ENCODE results near the gene FHL2.
A peak's percentile ranks its signal among the peaks of the same experiment; 100 is the strongest.

FHL2 gene

GRCh38 chr2:105377871-105378270 lies 21.0 kb downstream of the FHL2 start:
- no peak for DNase-seq

GRCh38 chr2:105376789-105377240 lies 22.0 kb downstream of the FHL2 start:
- DNase-seq, result no peak

- DNase-seq, result no peak
These were observed 22.8 kb downstream of the FHL2 start for GRCh38 chr2:105376010-105376409.

GRCh38 chr2:105375001-105375561 lies 23.8 kb downstream of the FHL2 start:
- DNase-seq, result no peak

GRCh38 chr2:105373895-105374401 lies 24.9 kb downstream of the FHL2 start:
- DNase-seq, result no peak

GRCh38 chr2:105373344-105373781 lies 25.5 kb downstream of the FHL2 start:
- DNase-seq, result no peak

- DNase-seq, result no peak
These were observed 27.0 kb downstream of the FHL2 start for GRCh38 chr2:105371810-105372209.

DNA sequence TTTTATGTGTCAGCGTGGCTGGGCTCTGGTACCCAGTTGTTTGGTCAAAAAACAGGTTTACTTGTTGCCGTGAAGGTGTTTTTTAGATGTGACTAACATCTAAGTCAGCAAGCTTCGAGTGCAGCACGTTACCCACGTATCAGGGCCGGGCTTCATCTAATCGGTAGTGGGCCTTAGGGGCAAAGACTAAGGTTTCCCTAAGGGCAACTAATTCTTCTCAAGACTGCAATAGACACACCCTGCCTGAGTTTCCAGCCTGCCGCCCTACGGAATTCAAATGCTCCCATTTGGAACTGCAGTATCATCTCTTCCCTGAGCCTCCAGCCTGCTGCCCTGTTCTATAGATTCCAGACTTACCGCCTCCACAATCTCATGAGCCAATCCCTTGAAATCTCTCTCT lies 27.7 kb downstream of the FHL2 start:
- no peak for DNase-seq

- DNase-seq, result peak; percentile 85
These were observed 28.8 kb downstream of the FHL2 start for GRCh38 chr2:105369777-105370690.

DNA sequence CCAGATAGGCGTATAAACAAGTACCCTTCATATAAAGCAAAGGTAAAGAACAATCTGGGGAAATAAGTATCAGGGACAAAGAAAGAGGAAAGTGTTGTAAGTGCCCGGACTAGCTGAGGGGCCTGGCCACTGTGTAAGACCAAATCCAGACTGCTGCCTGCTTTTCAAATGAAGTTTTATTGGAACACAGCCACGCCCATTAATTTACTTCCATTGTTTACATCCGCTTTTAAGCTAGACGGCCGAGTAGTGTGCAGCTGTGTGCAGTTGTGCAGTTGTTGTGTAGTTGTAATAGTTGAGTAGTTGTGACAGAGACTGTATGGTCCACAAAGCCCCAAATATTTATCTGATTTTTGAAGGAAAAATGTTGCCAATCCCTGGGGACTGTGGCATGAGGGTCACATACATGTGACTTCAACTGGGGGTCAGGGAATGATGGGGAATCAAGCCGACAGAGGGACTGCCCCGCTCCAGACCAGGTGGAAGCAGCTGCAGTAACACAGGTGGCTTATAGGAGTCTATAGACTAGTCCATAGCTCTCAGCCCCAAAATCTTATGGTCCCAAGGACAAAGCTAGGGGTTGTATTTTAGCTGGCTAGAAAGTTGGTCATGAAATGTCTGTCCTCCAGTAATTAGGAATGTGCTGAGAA lies 30.0 kb downstream of the FHL2 start:
- no peak for DNase-seq

- no peak for DNase-seq
These were observed 33.6 kb downstream of the FHL2 start for GRCh38 chr2:105365206-105365605.

DNA sequence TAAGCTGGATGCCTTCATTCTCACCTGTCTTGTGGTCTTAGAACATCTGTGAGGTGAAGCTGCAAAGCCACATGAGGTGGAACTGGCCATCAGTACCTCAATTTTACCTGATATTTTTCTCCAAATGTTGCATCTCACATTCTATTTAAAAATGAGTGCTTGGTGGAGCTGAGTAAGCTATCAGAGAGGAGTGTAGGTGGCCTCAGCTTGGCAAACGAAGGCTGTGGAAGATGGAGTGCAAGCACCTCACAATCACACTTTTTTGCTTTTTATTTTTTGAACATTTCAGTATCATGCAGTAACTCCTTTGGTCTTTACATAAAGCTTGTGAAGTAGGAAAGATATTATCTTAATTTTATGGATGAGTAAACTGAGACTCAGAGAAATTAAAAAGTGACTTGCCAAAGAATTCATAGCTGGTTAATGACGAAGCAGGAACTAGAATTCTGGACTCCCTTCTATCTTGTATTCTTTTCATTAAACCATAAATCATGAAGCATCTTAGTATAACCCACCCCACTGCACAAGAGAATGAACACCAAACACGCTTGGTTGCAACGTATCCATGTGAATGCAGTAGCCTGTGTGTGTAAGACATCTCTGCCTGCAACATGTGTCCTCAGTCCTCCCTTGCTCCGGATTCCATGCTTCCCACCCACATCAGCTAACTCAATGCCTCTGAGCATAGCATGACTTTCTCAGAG lies 34.3 kb downstream of the FHL2 start:
- no peak for DNase-seq

DNA sequence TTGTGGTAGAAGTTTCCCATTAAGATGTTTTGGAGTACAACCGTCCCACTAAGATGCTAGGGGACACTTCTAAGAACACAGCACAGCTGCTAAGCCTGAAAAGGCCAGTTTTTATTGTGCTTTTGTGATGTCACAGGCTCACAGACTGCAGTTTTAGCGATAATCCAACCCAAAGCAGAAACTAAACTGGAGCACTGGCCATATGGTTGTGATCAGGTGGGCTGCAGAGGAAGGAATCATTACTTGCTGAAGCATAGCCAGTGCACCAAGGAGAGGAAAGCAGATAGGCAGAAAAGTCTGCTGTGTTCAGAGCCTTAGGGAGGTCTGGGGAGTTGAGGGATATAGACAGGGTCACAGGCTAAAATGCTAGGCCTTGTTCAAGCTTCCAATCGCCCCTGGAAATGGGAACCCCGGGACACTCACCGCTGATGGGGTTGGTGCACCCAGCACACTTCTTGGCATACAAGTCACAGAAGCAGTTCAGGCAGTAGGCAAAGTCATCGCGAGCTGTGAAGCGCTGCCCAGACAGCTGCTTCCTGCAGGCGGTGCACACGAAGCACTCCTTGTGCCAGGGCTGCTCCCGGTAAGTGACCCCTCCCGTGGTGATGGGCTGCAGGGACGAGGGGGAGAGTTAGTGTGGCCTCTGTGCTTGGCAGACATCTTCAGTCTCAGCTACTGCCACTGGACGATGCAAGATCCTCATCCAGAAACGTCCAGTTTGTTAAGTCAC lies 35.8 kb downstream of the FHL2 start:
- DNase-seq, result no peak

DNA sequence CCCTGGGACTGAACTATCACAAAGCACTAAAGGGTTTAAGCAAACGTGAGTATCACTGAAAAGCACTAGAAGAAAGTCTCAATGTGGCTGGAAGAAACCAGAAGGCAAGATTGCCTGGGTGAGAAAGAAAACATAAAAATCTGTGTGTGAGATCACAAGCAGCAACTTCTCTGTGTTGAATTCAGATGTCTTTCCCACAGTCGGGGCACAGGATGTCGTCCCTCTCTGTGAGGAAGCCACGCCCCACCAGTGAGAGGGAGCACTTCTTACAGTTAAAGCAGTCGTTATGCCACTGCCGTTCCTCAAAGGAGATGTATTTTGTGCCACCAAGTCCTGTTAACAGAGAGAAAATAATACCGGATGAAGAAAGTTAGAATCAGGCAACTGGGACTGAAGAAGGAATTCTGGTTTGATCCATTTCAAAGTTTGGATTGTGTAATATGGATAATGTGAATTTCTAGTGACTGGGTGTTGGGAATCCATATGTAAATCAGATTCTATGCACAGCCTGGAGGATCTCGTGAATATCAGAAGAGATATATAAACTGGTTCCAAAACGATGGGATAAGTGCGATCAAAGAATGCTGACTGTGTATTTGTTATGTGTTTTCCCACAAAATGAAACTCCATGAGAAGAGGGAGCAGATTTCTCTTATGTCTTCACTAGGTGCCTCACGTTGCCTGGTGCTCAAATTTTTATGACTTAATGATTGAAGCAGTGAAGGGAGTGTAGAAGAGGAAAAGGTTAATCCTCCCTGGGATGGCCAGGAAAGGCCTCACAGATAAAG lies 37.6 kb downstream of the FHL2 start:
- no peak for DNase-seq

GRCh38 chr2:105358593-105358992 lies 40.3 kb downstream of the FHL2 start:
- DNase-seq, result no peak

GRCh38 chr2:105357122-105357521 lies 41.7 kb downstream of the FHL2 start:
- no peak for DNase-seq

DNA sequence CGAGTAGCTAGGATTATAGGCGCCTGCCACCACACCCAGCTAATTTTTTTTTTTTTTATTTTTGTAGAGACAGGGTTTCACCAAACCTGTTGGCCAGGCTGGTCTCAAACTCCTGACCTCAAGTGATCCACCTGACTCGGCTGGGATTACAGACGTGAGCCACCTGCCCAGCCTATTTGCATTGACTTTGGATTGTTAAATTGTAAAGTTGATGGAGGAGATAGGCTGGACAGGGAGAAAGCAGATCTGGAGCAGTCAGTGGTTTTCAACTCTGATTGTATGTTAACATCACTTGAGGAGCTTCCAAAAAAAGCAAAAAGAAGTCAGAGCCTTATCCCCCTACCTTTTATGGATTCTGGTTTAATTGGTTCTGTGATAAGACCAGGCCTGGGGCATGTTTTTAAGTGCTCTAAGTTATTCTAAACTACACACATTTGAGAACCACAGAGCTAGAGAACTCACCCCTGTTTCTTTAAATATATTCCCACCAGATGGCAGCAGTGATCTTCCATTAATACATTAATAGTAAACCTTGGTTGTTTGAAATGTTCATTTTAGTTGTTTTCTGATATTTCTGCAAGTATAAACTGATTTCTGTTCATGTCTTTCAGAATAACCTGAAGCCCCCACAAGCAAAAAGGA lies 54.0 kb downstream of the FHL2 start:
- DNase-seq, result no peak

DNA sequence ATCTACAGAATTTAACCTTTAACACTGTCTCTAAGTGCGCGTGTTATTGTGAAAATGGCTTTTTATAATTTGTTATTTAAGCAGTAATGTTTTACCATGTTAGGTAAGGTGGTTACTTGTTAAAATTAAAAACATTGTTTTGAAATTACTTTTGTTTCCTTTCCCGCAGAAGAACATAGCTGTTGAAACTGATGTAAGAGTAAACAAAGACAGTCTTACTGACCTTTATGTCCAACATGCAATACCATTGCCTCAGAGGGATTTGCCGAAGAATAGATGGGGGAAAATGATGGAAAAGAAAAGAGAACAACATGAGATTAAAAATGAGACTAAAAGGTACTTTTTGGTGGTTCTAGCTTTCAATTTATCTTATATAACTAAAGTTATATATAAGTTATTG lies 59.4 kb downstream of the FHL2 start:
- DNase-seq, result no peak

GRCh38 chr2:105338020-105338385 lies 60.8 kb downstream of the FHL2 start:
- DNase-seq, result no peak

- DNase-seq, result peak; percentile 85
These were observed 61.5 kb downstream of the FHL2 start, which contains the start of gene C2orf49 for GRCh38 chr2:105337122-105338019. Gene C2orf49 (plus strand): TSS chr2:105337540. CDS start chr2:105337588, 48 bp downstream.

All from activated gamma-delta T cell treated with Interleukin-2 at 50 U/mL for 16 hours (primary cell).